ENCODE results near the gene HBB.
"Not testable (repeated sequence)": the region's sequence is repeated elsewhere in the genome, so short reads cannot be mapped to it uniquely, and the experiment has no call there.

The HBB gene

DNA sequence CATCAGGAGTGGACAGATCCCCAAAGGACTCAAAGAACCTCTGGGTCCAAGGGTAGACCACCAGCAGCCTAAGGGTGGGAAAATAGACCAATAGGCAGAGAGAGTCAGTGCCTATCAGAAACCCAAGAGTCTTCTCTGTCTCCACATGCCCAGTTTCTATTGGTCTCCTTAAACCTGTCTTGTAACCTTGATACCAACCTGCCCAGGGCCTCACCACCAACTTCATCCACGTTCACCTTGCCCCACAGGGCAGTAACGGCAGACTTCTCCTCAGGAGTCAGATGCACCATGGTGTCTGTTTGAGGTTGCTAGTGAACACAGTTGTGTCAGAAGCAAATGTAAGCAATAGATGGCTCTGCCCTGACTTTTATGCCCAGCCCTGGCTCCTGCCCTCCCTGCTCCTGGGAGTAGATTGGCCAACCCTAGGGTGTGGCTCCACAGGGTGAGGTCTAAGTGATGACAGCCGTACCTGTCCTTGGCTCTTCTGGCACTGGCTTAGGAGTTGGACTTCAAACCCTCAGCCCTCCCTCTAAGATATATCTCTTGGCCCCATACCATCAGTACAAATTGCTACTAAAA lies at the start of gene HBB:
TSS of gene HBB (minus strand) at position 340 of the 579 bp plus-strand sequence. CDS start at position 290, 50 bp downstream.
- FAIRE-seq = no peak

DNA sequence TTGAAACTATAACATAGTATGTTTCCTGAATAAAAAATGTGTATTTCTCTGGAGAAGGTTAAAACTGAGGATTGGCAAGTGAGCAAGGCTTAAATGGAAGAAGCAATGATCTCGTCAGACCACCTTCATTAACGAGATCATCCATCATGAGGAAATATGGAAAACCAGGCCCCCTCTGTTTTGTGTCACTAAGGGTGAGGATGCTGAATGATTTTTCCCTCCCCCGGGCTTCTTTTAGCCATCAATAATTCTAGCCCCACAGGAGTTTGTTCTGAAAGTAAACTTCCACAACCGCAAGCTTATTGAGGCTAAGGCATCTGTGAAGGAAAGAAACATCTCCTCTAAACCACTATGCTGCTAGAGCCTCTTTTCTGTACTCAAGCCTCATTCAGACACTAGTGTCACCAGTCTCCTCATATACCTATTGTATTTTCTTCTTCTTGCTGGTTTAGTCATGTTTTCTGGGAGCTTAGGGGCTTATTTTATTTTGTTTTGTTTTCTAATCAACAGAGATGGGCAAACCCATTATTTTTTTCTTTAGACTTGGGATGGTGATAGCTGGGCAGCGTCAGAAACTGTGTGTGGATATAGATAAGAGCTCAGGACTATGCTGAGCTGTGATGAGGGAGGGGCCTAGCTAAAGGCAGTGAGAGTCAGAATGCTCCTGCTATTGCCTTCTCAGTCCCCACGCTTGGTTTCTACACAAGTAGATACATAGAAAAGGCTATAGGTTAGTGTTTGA lies 48.7 kb upstream of the HBB start:
- FAIRE-seq = no peak

- FAIRE-seq = no peak
Observed at GRCh38 chr11:5274395-5274794, 47.5 kb upstream of the HBB start.

DNA sequence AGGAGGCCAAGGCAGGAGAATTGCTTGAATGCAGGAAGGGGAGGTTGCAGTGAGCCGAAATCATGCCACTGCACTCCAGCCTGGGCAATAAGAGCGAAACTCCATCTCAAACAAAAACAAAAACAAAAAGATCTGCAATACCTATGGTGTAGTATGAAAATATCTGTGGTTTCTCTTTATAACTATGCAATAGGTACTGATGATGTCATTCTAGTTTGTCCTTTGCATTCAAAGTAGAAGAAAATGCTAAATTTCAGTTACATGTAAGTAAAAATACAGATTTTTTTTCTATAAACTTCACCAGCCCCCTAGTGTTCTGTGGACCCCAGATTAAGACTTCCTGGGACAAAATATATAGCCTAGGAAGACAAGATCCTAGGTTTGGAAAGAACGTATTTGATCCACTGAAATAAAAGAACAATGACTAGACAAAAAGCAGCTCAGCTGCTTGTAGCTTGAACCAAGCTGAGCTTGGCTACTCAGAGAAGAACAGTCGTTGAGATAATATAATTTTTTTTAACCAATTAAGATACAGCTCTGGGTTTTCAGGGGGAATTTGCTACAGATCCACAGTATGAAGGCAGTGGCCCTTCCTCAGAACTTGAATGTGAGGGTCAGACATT lies 45.6 kb upstream of the HBB start:
- no peak for FAIRE-seq

DNA sequence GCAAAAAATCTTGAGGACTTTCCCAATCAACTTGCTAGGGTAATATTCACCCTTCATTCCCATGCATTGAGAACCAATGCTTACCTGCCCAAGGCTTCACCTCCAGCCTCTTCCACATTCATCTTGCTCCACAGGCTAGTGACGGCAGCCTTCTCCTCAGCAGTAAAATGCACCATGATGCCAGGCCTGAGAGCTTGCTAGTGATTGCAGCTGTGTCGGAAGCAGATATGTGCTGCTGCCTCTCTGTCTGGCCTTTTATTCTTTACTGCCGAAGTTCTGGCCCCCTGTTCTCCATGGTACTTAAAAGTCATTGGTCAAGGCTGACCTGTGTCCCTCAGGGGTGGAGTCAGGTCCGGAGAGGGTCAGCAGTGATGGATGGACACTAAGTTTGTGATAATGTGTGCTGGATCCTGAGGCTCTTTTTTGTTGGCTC lies 42.9 kb upstream of the HBB start, which contains the start of gene HBE1:
TSS of gene HBE1 (minus strand) at position 231 of the 433 bp plus-strand sequence. CDS start at position 176, 55 bp downstream.
- FAIRE-seq = no peak

- FAIRE-seq = no peak
Observed at GRCh38 chr11:5267033-5267563, 40.2 kb upstream of the HBB start.

DNA sequence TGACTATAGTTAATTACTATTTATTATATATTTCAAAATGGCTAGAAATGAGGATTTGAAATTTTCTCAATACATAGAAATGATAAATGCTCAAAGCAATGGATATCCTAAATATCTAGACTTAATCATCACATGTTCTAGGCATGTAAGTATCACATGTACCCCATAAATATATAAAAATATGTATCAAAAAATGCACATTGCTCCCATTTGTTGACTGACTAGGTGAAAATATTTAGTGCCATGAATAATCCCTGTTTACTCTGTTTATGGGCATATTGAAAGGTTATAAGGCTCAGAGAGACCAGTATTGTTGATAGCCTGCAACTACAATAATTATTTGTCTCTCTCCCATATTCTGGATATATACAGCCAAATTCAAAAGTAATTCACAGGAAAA lies 39.7 kb upstream of the HBB start:
- FAIRE-seq = no peak

DNA sequence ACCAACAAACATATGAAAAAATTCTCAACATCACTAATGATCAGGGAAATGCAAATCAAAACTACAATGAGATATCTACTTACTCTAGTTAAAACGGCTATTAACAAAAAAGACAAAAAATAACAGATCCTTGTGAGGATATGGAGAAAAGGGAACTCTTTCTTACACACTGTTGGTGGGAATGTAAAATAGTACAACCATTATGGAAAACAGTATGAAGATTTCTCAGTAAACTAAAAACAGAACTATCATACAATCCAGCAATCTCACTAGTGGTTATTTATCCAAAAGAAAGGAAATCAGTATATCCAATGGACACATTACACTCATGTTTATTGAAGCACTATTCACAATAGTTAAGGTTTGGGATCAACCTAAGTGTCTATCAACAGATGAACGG lies 39.0 kb upstream of the HBB start:
- no peak for FAIRE-seq

GRCh38 chr11:5258543-5259262 lies 31.8 kb upstream of the HBB start:
- no peak for FAIRE-seq

GRCh38 chr11:5257296-5257695 lies 30.4 kb upstream of the HBB start:
- FAIRE-seq = no peak

DNA sequence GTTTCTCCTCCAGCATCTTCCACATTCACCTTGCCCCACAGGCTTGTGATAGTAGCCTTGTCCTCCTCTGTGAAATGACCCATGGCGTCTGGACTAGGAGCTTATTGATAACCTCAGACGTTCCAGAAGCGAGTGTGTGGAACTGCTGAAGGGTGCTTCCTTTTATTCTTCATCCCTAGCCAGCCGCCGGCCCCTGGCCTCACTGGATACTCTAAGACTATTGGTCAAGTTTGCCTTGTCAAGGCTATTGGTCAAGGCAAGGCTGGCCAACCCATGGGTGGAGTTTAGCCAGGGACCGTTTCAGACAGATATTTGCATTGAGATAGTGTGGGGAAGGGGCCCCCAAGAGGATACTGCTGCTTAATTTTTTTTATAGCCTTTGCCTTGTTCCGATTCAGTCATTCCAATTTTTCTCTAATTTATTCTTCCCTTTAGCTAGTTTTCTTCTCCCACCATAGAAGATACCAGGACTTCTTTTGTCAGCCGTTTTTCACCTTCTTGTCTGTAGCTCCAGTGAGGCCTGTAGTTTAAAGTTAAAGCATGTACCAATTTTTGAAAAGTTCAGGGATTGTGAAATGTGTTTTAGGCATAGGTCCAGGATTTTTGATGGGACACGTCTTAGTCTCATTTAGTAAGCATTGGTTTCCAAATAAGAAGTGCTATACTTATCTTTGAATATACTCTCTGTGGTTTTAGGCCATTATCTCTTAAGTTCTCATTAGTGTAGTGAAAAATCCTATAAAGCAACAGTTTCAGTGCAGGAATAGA lies 28.0 kb upstream of the HBB start, which contains the start of gene HBG2:
TSS of gene HBG2 (minus strand) at position 136 of the 768 bp plus-strand sequence. CDS start at position 83, 53 bp downstream.
- FAIRE-seq = not testable (repeated sequence)

DNA sequence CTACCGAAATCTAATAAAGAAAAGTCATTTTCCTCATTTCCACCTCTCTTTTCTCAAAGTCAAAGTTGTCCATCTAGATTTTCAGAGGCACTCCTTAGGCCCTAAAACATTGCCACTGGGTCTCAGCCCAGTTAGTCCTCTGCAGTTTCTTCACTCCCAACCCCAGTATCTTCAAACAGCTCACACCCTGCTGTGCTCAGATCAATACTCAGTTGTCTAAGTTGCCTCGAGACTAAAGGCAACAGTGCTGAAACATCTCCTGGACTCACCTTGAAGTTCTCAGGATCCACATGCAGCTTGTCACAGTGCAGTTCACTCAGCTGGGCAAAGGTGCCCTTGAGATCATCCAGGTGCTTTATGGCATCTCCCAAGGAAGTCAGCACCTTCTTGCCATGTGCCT lies 27.2 kb upstream of the HBB start:
- FAIRE-seq = not testable (repeated sequence)

- not testable (repeated sequence) for FAIRE-seq
Observed at GRCh38 chr11:5253440-5253839, 26.6 kb upstream of the HBB start.

DNA sequence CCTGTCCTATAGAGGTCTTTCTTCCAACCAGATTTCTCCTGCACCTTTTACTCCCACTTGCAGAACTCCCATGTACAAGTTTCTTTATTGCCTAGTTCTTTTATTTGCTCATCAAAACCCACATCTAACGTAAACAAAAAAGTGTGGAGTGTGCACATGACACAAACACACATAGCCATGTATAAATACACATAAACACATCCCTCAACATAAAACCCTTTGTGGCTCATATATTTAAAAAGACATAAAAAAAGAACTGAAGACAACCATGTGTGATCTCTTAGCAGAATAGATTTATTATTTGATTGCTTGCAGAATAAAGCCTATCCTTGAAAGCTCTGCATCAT lies 26.0 kb upstream of the HBB start:
- no peak for FAIRE-seq

DNA sequence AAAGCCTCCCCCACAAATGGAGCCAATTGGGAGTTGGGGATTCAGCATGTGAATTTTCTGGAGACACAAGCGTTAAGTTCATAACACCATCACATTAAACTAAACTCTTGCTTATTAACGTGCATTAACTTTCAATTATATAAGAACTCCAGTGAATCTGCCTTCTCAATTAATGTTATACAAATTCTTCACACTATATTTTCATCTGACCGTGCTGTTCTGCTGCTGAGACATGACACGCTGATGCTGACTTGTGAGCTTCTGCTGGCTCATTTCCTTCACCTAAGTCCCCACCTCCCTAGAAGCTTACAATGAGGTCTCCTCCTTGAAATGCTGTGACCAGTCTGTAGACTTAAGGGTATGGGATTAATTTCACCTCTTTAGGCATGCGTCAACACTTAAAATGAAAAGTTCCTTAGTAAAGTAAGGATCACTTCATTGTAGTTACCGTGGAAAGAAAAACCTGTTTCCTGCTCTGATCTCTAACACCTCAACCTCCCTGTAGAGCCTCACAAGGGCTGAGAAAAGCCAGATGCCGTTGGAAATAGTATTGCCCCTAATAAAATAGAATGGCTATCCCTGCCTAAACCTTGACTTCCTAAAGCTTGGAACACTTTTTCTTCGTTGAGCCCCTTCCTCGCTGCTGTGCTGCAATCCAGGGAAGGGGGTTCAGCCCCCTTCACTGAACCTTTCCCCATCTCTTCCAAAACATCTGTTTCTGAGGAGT lies 25.5 kb upstream of the HBB start:
- FAIRE-seq = no peak

- FAIRE-seq = no peak
Observed at GRCh38 chr11:5251746-5252145, 24.9 kb upstream of the HBB start.

DNA sequence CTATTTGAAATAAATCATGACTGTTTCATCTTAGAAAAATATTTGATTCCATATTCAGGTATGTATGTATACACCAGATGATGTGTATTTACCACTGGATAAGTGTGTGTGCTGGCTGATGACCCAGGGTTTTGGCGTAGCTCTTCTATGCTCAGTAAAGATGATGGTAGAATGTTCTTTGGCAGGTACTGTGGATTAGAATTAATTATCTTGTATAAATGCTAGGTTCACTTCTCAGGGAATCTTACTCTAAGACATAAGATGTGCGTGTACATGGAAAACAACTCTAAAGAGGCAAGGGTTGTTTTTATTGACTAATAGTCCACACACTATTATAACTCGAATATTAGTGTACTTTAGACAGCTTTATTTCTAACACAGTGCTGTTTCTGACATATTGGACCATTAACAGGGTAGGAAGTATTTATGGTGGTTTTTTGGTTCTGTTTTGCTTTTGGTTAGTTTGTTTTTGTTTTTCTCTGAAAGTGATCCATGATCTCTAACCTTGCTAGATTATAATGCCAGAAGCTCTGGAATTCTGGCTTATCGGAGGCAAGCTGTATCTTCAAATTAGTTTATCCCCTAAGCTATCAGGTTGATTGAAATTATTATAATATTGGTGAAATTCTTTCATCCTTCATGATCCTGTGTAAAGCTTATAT lies 23.8 kb upstream of the HBB start:
- no peak for FAIRE-seq

DNA sequence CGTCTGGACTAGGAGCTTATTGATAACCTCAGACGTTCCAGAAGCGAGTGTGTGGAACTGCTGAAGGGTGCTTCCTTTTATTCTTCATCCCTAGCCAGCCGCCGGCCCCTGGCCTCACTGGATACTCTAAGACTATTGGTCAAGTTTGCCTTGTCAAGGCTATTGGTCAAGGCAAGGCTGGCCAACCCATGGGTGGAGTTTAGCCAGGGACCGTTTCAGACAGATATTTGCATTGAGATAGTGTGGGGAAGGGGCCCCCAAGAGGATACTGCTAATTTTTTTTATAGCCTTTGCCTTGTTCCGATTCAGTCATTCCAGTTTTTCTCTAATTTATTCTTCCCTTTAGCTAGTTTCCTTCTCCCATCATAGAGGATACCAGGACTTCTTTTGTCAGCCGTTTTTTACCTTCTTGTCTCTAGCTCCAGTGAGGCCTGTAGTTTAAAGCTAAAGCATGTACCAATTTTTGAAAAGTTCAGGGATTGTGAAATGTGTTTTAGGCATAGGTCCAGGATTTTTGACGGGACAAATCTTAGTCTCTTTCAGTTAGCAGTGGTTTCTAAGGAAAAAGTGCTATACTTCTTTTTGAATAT lies 23.0 kb upstream of the HBB start, which contains the start of gene HBG1:
TSS of gene HBG1 (minus strand) at position 51 of the 590 bp plus-strand sequence. CDS start 53 bp downstream, outside the sequence.
- not testable (repeated sequence) for FAIRE-seq

DNA sequence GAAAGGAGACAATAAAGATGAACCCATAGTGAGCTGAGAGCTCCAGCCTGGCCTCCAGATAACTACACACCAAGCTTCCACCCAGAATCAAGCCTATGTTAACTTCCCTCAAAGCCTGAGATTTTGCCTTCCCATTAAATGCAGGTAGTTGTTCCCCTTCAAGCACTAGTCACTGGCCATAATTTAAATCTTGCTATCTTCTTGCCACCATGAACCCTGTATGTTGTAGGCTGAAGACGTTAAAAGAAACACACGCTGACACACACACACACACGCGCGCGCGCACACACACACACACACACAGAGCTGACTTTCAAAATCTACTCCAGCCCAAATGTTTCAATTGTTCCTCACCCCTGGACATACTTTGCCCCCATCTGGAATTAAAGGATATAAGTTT lies 21.6 kb upstream of the HBB start:
- FAIRE-seq = not testable (repeated sequence)

GRCh38 chr11:5247472-5248192 lies 20.8 kb upstream of the HBB start:
- FAIRE-seq = no peak

All from islet of Langerhans (tissue), 1 donor.